Islet precursor cell (in vitro differentiated cells): Measurements from ENCODE around the gene KISS1R.
"Not testable (repeated sequence)": the region's sequence is repeated elsewhere in the genome, so short reads cannot be mapped to it uniquely, and the experiment has no call there.

Experiments
- DNase-seq: peaks from one replicate; pipeline ENCODE4 v3.0.0-alpha.2; 2018

Gene KISS1R

GRCh38 chr19:917323-918151 is at the start of gene KISS1R:
Gene KISS1R, plus strand, starts transcription at chr19:917333. Its CDS starts 170 bp downstream, at chr19:917503.
- DNase-seq: peak; percentile 77

- DNase-seq: no peak
Measured at GRCh38 chr19:867855-868457, 49.2 kb upstream of the KISS1R start.

DNA sequence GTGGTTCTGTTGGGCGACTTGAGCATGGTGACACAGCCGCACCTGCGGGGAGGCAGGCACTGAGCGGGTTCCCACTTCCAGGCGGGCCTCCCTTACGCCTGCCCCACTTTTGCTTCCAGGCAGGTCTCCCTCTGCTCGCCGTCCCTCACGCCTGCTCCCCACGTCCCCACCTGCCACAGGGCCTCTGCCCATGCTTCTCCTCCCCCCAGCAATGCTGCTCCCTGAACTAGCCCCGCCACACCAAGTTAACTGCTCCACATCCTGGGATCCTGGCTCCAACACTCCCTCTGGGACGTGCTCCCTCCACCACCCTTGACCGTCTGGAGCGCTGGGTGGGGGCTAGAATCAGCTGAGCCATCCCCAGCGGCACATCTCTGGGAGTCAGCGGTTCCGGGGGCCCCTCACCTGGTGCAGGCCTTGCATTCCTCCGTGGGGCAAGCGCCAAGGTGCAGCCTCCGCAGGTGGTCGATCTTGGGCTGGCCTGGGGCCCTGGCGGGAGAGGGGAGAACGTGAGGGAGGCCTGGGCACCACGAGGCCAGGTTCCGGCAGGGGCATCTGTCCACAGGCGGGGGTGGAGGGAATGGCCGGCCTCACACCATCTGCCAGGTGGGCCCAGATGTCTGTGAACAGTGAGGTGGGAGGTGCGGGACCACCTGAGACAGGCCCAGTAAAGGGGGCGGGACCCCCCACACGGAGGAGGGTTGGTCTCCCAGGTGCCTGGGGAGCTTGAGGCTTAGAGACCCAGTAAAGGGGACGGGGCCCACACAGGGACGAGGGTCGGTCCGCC is 48.5 kb upstream of the KISS1R start:
- no peak for DNase-seq

DNA sequence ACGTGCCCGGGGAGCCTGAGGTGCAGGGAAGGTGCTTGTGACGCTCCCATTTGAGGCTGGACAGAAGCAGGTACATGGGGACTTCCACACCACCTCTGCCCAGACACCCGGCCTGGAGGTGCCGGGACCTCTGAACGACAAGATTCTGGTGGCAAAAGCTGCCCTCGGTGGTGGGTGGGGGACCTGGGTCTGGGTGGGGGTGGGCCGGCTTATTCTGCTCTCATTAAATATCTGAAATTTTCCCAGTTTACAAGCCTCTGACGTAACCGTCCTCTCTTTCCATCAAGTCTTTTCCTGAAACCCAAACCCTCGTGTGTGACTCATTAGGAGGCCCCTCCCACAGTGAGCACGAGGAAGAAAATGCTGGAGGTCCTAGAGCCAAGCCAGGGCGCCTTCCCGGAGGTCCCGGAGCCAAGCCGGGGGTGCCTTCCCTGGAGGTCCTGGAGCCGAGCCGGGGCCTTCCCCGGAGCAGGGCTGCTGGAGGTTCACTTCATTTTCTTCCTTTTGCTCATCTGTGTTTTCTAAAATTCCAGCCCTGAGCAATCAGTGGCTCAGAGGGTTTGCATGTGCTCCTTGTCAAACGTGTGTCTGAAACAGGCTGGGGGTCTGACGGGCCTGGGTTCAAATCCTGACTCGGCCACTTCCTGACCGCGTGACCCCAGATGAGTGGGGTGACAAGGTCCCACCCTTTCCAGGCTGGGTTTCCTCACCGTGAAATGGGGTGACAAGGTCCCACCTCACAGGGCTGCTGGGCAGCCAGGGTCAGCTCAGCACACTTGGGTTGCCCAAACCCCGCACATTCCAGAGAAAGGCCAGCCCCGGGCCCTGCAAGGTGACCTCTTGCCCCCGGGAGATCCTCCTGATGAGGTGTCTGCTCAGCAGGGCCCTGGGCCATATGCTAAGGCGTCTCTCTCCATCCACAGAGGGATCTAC is 47.6 kb upstream of the KISS1R start:
- DNase-seq: peak; percentile 82

GRCh38 chr19:870314-870713 is 46.8 kb upstream of the KISS1R start:
- DNase-seq: no peak

DNA sequence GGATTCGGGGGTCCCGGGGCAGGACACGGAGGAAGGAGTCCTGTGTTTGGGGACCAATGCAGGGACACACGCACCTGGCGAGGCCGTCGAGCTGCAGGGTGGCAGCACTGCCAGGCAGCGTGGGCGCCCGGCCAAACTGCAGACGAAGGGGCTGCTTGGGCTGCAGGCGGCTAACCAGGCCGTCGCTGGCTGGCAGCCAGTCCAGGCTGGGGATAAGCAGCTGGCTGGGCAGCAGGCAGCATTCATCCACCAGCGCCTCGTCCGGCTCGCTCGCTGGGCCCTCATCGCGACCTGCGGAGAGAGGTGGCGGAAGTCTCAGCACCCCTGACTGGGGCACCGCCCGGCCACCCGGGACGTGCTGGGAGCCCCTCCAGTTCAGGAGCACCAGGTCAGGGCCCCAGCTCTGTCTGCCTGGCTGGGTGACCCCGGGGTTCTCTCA is 46.2 kb upstream of the KISS1R start:
- DNase-seq: no peak

DNA sequence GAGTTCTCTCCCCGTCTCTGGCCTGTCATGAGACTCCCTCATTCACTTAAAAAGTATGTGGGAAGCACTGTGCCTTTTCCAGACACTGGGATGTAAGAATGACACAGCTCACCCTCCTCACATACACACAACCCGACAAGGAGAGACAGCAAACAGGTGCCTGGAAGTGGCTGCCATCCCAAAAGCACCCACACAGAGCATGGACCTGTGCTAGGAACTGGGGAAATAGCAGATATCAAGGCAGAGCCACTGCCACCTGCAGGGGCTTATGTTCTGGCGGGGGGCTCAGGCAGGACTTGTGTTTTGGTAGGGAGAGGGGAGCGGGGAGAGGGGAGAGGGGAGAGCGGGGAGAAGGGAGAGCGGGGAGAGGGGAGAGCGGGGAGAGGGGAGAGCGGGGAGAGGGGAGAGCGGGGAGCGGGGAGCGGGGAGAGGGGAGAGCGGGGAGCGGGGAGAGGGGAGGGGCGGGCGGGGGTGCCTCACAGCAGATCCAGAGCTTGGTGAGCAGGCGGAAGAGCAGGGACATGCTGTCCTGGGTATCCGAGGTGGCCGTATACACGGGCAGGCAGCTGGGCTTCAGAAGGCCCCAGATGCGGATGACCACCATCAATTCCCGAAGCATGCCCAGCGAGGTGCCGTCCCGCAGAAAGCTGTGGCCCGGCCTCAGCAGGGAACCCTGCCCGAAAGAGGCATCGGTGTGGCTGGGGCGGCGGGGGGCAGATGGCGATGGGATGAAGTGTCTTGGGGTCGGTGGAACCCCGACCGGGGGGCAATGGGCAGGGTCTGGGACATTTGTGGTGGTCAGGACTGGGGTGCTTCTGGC is 45.5 kb upstream of the KISS1R start:
- peak; percentile 73 for DNase-seq

- peak; percentile 86 for DNase-seq
Measured at GRCh38 chr19:872266-872951, 44.7 kb upstream of the KISS1R start.

GRCh38 chr19:873084-873483 is 44.0 kb upstream of the KISS1R start:
- DNase-seq: no peak

- DNase-seq: no peak
Measured at GRCh38 chr19:873561-874041, 43.5 kb upstream of the KISS1R start.

GRCh38 chr19:875265-875879 is 41.8 kb upstream of the KISS1R start:
- no peak for DNase-seq

- DNase-seq: no peak
Measured at GRCh38 chr19:876089-876488, 41.0 kb upstream of the KISS1R start.

DNA sequence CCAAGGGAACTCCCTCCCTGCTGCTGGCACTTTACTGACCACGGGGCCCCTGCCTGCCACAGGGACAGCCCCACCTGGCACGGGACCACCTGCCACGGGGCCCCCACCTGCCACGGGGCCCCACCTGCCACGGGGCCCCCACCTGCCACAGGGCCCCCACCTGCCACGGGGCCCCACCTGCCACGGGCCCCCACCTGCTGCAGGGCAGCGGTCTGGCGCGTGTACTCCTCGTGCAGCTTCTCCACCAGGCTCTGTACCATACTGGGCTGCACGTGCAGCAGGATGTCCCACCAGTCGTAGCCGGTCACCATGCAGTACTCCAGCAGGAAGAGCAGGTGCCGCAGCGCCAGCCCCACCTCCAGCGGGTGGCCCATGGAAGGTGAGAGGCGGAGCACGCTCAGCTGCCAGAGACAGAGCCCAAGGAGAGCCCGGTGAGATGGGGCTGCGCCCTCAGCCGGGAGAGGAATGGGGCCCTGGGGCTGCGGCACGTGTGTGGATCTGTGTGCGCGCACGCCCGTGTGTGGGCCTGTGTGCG is 40.3 kb upstream of the KISS1R start:
- DNase-seq: no peak

DNA sequence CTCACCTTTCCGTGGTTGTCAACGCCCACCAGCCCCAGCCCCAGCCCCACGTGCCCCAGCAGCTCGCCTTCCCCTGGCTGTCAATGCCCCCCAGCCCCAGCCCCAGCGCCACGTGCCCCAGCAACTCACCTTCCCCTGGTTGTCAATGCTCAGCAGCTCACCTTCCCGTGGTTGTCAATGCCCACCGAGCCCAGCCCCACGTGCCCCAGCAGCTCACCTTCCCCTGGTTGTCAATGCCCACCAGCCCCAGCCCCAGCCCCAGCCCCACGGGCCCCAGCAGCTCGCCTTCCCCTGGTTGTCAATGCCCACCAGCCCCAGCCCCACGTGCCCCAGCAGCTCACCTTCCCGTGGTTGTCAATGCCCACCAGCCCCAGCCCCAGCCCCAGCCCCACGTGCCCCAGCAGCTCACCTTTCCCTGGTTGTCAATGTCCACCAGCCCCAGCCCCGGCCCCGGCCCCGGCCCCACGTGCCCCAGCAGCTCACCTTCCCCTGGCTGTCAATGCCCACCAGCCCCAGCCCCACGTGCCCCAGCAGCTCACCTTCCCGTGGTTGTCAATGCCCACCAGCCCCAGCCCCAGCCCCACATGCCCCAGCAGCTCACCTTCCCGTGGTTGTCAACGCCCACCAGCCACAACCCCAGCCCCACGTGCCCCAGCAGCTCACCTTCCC is 39.0 kb upstream of the KISS1R start:
- DNase-seq: not testable (repeated sequence)

- not testable (repeated sequence) for DNase-seq
Measured at GRCh38 chr19:878751-879561, 38.2 kb upstream of the KISS1R start.

- no peak for DNase-seq
Measured at GRCh38 chr19:879711-880438, 37.3 kb upstream of the KISS1R start.

- no peak for DNase-seq
Measured at GRCh38 chr19:881385-882071, 35.6 kb upstream of the KISS1R start.
